Fibroblast of lung (primary cell): ENCODE results near the gene DLX4. TPM values are rescaled to one million over a fixed set of nuclear protein-coding genes. Genes with fewer than 3 reads are reported as not detected.

Experiments
- DNase-seq, 2 donors: peaks; one replicate each; pipeline versions ENCODE4 v3.0.0 to v3.0.0-alpha.2; 2010; ENCODE audit warnings: low read depth in 2 of 2
- H2AFZ ChIP-seq: 2 replicates; pipeline ENCODE4 v1.5.1; 2012; ENCODE audit warnings: low read length, control low read depth, inconsistent platforms
- H3K27ac ChIP-seq: 2 replicates; pipeline ENCODE4 v1.5.1; 2011; ENCODE audit warnings: low read length, control low read depth; ENCODE audit not compliant: insufficient read depth
- H3K27me3 ChIP-seq: 2 replicates; pipeline ENCODE4 v1.5.1; 2011; ENCODE audit warnings: mild to moderate bottlenecking, low read length; ENCODE audit not compliant: control insufficient read depth, insufficient read depth
- H3K36me3 ChIP-seq: 2 replicates; pipeline ENCODE4 v1.5.1; 2011; ENCODE audit warnings: low read length; ENCODE audit not compliant: control insufficient read depth, insufficient read depth
- H3K4me1 ChIP-seq: 2 replicates; pipeline ENCODE4 v1.5.1; 2011; ENCODE audit warnings: low read length; ENCODE audit not compliant: control insufficient read depth, insufficient read depth; ENCODE audit errors: extremely low read depth
- H3K4me2 ChIP-seq: 2 replicates; pipeline ENCODE4 v1.5.1; 2011; ENCODE audit warnings: low read length, control low read depth; ENCODE audit not compliant: insufficient read depth; ENCODE audit errors: extremely low read depth
- H3K4me3 ChIP-seq, 4 experiments: fragments of 200-600 bp in 1 of 4; sonication (generic) in 1 of 4; replicated peaks in 1 of 4; 2 replicates each; pipeline ENCODE4 v1.5.1; 2011 to 2016; ENCODE audit warnings: low read length in 4 of 4, low read depth in 3 of 4, mild to moderate bottlenecking in 3 of 4, control low read depth in 2 of 4, inconsistent platforms in 1 of 4, mixed read lengths in 1 of 4; ENCODE audit not compliant: insufficient read depth in 1 of 4; ENCODE audit errors: control extremely low read depth in 1 of 4
- H3K79me2 ChIP-seq: 2 replicates; pipeline ENCODE4 v1.5.1; 2012; ENCODE audit warnings: mild to moderate bottlenecking, low read length, inconsistent platforms; ENCODE audit not compliant: control insufficient read depth, insufficient read depth
- H3K9ac ChIP-seq: 2 replicates; pipeline ENCODE4 v1.5.1; 2011; ENCODE audit warnings: mild to moderate bottlenecking, low read length, control low read depth; ENCODE audit not compliant: insufficient read depth
- H3K9me3 ChIP-seq: 2 replicates; pipeline ENCODE4 v1.5.1; 2012; ENCODE audit warnings: low read depth, low read length; ENCODE audit not compliant: control insufficient read depth, insufficient read depth
- H4K20me1 ChIP-seq: 2 replicates; pipeline ENCODE4 v1.5.1; 2011; ENCODE audit warnings: low read length; ENCODE audit not compliant: control insufficient read depth, insufficient read depth; ENCODE audit errors: extremely low read depth
- CTCF ChIP-seq, 2 donors: IDR thresholded peaks in 1 of 2; conservative IDR thresholded peaks in 1 of 2; 1 replicate in 1 of 2; 2 replicates in 1 of 2; pipeline ENCODE4 v1.5.1; 2011 to 2012; ENCODE audit warnings: low read length in 2 of 2, control low read depth in 1 of 2, inconsistent platforms in 1 of 2, low read depth in 1 of 2, mild to moderate bottlenecking in 1 of 2
- EZH2 ChIP-seq: IDR thresholded peaks from 2 replicates; pipeline ENCODE4 v1.5.1; 2012; ENCODE audit warnings: low read length, control low read depth, mild to moderate bottlenecking; ENCODE audit errors: missing control alignments
- polyA plus RNA-seq, 2 donors: library from polyadenylated mRNA; depleted of rRNA in 1 of 2; stranded (reverse) in 1 of 2; unstranded in 1 of 2; fragments of >200 nt; gene quantifications; 2 replicates each; pipeline ENCODE4 v1.2.1, GENCODE V29; 2011 to 2012; ENCODE audit warnings: missing spikeins in 1 of 2
- total RNA-seq: library from RNA; depleted of rRNA; stranded (reverse); fragments of >200 nt; gene quantifications from 2 replicates; pipeline ENCODE4 v1.2.1, GENCODE V29; 2014

The DLX4 gene
- total and polyA plus RNA-seq, 2 donors (not counting 1 experiment from before 2014, with no cell fraction given): not detected

DNA sequence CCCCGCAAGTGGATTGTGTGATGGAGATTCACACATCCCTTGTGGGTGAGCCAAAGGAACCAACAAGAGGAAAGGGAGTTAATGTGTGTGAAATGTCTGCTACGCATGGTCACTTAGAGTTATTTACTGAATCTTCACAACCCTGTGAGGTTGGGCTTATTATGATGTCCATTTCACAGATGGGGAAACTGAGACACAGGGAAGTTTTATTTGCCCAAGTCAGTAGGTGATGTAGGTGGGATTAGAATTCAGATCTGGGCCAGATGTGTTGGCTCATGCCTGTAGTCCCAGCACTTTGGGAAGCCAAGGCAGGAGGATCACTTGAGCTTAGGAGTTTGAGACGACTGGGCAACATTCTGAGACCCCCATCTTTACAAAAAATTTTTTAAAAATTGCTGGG lies 11.6 kb upstream of the DLX4 start:
- Histone ChIP-seq H2AFZ (no peak overlapping the region), H3K9ac (no peak overlapping the region), H4K20me1 (no peaks in the 10 kb centered on the region), H3K9me3 (no peaks in the 10 kb centered on the region), H3K4me1 (no peaks in the 10 kb centered on the region), H3K79me2 (no peaks in the 10 kb centered on the region), H3K27me3 (peaks cover 15% of the 10 kb centered on the region), H3K4me3 (no peak overlapping the region), H3K27ac (no peak overlapping the region), H3K36me3 (no peaks in the 10 kb centered on the region), H3K4me2 (no peak overlapping the region)
- TF ChIP-seq CTCF (conservative IDR thresholded peaks at IDR 0.05 in 1 of 2, IDR thresholded peaks at IDR 0.05 in 1 of 2; ENCODE audit: low read depth in 1 of 2, low read length in 2 of 2): no peak
- TF ChIP-seq EZH2: no peak
- DNase-seq: no peak

DNA sequence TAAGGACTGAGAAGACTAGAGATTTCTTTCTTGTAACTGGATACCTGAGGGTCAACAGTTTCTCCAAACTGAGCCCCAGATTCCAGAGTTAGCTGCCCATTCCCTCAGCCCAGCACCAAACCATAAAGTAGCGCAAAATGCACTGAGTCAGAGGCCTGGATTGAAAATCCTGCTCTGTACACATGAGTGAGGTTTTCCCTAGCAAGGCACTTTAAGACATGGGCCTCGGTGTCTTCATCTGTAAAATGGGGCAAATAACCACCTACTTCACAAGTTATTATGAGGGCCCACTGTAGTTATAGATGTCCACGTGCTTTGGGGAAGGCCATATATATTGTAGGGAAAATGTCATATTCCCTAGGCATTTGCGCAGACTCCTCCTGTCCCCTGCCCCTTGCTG lies 10.3 kb upstream of the DLX4 start:
- Histone ChIP-seq H3K27me3 (peaks cover 24% of the 10 kb centered on the region), H2AFZ (no peak overlapping the region), H4K20me1 (no peaks in the 10 kb centered on the region), H3K79me2 (no peaks in the 10 kb centered on the region), H3K4me2 (no peak overlapping the region), H3K4me1 (no peaks in the 10 kb centered on the region), H3K4me3 (no peak overlapping the region), H3K27ac (no peak overlapping the region), H3K9ac (no peak overlapping the region), H3K9me3 (no peaks in the 10 kb centered on the region), H3K36me3 (no peaks in the 10 kb centered on the region)
- TF ChIP-seq CTCF (conservative IDR thresholded peaks at IDR 0.05 in 1 of 2, IDR thresholded peaks at IDR 0.05 in 1 of 2; ENCODE audit: low read depth in 1 of 2, low read length in 2 of 2) (no peak), EZH2 (no peak)
- DNase-seq: no peak

- H3K4me3 ChIP-seq: no peak overlapping the region
- no peaks in the 10 kb centered on the region for H3K36me3 ChIP-seq
- no peak overlapping the region for H3K27ac ChIP-seq
- TF ChIP-seq CTCF (conservative IDR thresholded peaks at IDR 0.05 in 1 of 2, IDR thresholded peaks at IDR 0.05 in 1 of 2; ENCODE audit: low read depth in 1 of 2, low read length in 2 of 2): no peak
- TF ChIP-seq EZH2: no peak
- no peak overlapping the region for H2AFZ ChIP-seq
- H3K4me1 ChIP-seq: no peaks in the 10 kb centered on the region
- DNase-seq: peak in 1 of 2 donors; percentile 42
- no peak overlapping the region for H3K9ac ChIP-seq
- H3K9me3 ChIP-seq: no peaks in the 10 kb centered on the region
- no peaks in the 10 kb centered on the region for H4K20me1 ChIP-seq
- H3K79me2 ChIP-seq: no peaks in the 10 kb centered on the region
- no peak overlapping the region for H3K4me2 ChIP-seq
- peaks cover 30% of the 10 kb centered on the region for H3K27me3 ChIP-seq
Measured at GRCh38 chr17:49959183-49959935, 9.6 kb upstream of the DLX4 start.
